Transverse colon (tissue), 4 donors: ENCODE data around the gene ARPC5L. TPM values are rescaled to one million over a fixed set of nuclear protein-coding genes. Genes with fewer than 3 reads are reported as not detected.

Experiments
- DNase-seq: peaks from one replicate; pipeline ENCODE4 v3.0.0-alpha.2; 2019
- H3K27ac ChIP-seq, 4 donors: fragments of 200-600 bp; sonication (generic); 2 replicates each; pipeline ENCODE4 v1.5.1; 2016 to 2018; ENCODE audit warnings: inconsistent platforms in 4 of 4
- H3K27me3 ChIP-seq: fragments of 200-600 bp; sonication (generic); 2 replicates; pipeline ENCODE4 v1.5.1; 2017; ENCODE audit warnings: inconsistent platforms
- H3K36me3 ChIP-seq, 4 donors: fragments of 200-600 bp; sonication (generic); 2 replicates each; pipeline ENCODE4 v1.5.1; 2017 to 2019; ENCODE audit warnings: inconsistent platforms in 4 of 4
- H3K4me1 ChIP-seq, 4 donors: fragments of 200-600 bp; sonication (generic); 2 replicates each; pipeline ENCODE4 v1.5.1; 2017 to 2020; ENCODE audit warnings: inconsistent platforms in 4 of 4
- H3K4me3 ChIP-seq, 4 donors: fragments of 200-600 bp; sonication (generic); 1 replicate in 1 of 4; 2 replicates in 3 of 4; pipeline versions ENCODE4 v1.5.1 to v1.6.1; 2017 to 2019; ENCODE audit warnings: inconsistent platforms in 4 of 4
- H3K9me3 ChIP-seq, 2 donors: fragments of 200-600 bp; sonication (generic); 2 replicates each; pipeline ENCODE4 v1.5.1; 2017 to 2019; ENCODE audit warnings: inconsistent platforms in 2 of 2
- EP300 ChIP-seq: sonication (generic); formaldehyde crosslinking; IDR thresholded peaks from one replicate; pipeline ENCODE4 v1.6.1; 2017; ENCODE audit warnings: antibody characterized with exemption, low read depth
- POLR2A ChIP-seq: fragments of 450-650 bp; IDR thresholded peaks from one replicate; pipeline ENCODE4 v1.6.1; 2016; ENCODE audit warnings: antibody characterized with exemption, mild to moderate bottlenecking, moderate library complexity
- POLR2AphosphoS5 ChIP-seq, 3 donors: sonication (generic); formaldehyde crosslinking; IDR thresholded peaks; one replicate each; pipeline ENCODE4 v1.6.1; 2016; ENCODE audit warnings: antibody characterized with exemption in 3 of 3
- WGBS, 2 donors: methylation state at CpG; one replicate each; pipeline ENCODE4 v1.1.5; 2018; ENCODE audit warnings: low coverage in 1 of 2; 5-methylcytosine and 5-hydroxymethylcytosine counted together
- in situ Hi-C, 4 donors: fragments of 200-750 bp; cut with MboI; loops; one replicate each; pipeline versions ENCODE4 v1.15.0 to v1.15.1; 2017; ENCODE audit warnings: low sequenced_read_pairs in 3 of 4, low pct_ligation_motif_present in 1 of 4, low pct_unique_long_range_greater_than_20kb in 1 of 4
- intact Hi-C: fragments of 100-400 bp; cut with DNase I; formaldehyde crosslinking; loops from one replicate; pipeline ENCODE4 v1.15.1; 2023; ENCODE audit warnings: low total_unique reads
- total RNA-seq, 4 donors: library from RNA; depleted of rRNA; stranded (reverse); fragments of >200 nt; gene quantifications; one replicate each; pipeline ENCODE4 v1.1.0, GENCODE V29; 2016
- TF ChIP-seq, protein P1 (sequence below), 5 experiments: fragments of 200-600 bp in 3 of 5; fragments of 450-650 bp in 2 of 5; sonication (generic) in 3 of 5; IDR thresholded peaks; 1 replicate in 2 of 5; 2 replicates in 3 of 5; pipeline ENCODE4 v1.5.1; 2016 to 2017; ENCODE audit warnings: antibody characterized with exemption in 5 of 5, inconsistent platforms in 3 of 5, mild to moderate bottlenecking in 2 of 5, moderate library complexity in 1 of 5

ARPC5L gene
- total RNA-seq, 4 donors from 2014 or later = 9.8 to 37.0 (median 22.8) TPM

DNA sequence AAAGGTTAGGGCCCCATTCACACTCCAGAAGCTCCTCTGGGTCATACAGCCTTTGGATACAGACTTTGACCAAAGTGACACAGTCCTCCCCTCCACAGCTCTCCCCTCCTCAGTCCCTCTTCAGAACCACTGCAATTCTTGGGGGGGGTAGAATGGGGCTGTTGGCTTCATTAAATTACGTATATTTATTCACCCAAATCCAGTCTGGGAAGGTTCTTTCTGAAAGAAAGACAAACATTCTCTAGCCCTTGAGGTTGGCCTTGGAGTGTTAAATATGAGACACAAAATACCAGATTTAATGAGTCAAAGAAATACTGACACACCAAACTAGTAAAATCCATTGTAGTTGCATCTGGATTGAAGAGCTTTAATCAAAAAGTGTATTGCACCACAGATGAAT, 16.1 kb downstream of the ARPC5L start:
- 82% methylated on average over 1 of the region's 1 CpG; no CpG with 5 or more reads in 1 of the 2 donors for WGBS, 2 donors
- no peak for DNase-seq
- in situ Hi-C loops (no loop called here), intact Hi-C loops (no loop called here)
- TF ChIP-seq, protein P1, sequence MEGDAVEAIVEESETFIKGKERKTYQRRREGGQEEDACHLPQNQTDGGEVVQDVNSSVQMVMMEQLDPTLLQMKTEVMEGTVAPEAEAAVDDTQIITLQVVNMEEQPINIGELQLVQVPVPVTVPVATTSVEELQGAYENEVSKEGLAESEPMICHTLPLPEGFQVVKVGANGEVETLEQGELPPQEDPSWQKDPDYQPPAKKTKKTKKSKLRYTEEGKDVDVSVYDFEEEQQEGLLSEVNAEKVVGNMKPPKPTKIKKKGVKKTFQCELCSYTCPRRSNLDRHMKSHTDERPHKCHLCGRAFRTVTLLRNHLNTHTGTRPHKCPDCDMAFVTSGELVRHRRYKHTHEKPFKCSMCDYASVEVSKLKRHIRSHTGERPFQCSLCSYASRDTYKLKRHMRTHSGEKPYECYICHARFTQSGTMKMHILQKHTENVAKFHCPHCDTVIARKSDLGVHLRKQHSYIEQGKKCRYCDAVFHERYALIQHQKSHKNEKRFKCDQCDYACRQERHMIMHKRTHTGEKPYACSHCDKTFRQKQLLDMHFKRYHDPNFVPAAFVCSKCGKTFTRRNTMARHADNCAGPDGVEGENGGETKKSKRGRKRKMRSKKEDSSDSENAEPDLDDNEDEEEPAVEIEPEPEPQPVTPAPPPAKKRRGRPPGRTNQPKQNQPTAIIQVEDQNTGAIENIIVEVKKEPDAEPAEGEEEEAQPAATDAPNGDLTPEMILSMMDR (IDR thresholded peaks at IDR 0.05) = no peak
- no peak for TF ChIP-seq EP300
- Histone ChIP-seq H3K4me3 (no peak overlapping the region), H3K4me1 (peaks cover 0 to 5% (median 3%) of the 10 kb centered on the region in 4 donors), H3K36me3 (peaks cover 0 to 33% (median 11%) of the 10 kb centered on the region in 4 donors), H3K9me3 (no peaks in the 10 kb centered on the region), H3K27me3 (no peaks in the 10 kb centered on the region), H3K27ac (no peak overlapping the region)

DNA sequence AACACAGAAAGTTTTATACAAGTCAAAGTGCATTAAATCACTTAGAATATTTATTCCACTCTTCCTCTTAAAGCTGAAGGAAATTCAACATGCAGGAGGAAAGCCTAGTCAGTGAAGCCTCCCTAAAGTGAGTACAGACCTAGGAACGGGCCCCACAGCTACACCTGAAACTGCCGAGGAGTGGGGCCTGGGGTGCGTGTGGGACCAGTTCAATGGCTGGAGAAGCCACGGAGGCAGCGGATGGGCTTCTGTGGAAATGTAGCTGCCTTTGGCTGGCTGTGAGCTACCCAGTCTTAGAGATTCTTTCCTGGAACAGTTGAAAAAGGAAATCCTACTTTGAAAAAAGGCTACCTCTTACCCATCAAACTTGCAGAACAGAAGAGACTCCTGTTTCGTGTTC, 16.6 kb downstream of the ARPC5L start:
- H3K27me3 ChIP-seq = no peaks in the 10 kb centered on the region
- no peaks in the 10 kb centered on the region for H3K9me3 ChIP-seq
- peaks cover 0 to 1% (median 0%) of the 10 kb centered on the region in 4 donors for H3K4me1 ChIP-seq
- H3K4me3 ChIP-seq = no peak overlapping the region
- WGBS, 2 donors = 80 to 93% methylated on average over 1 to 6 of the region's 6 CpGs
- no peak overlapping the region for H3K27ac ChIP-seq
- H3K36me3 ChIP-seq = peaks cover 0 to 33% (median 13%) of the 10 kb centered on the region in 4 donors
- TF ChIP-seq POLR2AphosphoS5 (IDR thresholded peaks at IDR 0.05) = no peak
- TF ChIP-seq, protein P1 (IDR thresholded peaks at IDR 0.05) = no peak
- TF ChIP-seq POLR2A = no peak
- TF ChIP-seq EP300 = no peak
- in situ Hi-C loops (no loop called here), intact Hi-C loops (no loop called here)
- no peak for DNase-seq

DNA sequence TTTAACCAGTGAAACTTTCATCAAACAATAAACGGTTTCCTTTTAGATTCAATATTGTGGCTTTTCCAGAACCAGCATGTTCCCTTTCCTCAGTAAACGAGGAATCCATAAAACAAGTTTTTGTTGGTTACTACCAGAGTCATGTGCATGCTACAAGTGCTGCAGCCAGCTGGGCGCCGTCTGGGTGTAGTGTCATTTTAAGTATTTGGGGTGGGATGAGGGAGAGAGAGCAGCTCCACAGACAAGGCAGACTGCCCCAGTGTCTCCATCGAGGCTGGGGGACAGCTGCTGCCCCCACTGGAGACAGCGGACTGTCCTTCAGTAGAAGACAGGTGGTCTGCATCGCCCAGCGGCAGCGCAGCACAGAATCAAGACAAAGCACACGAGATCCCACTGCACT, 17.3 kb downstream of the ARPC5L start:
- H3K27me3 ChIP-seq = no peaks in the 10 kb centered on the region
- DNase-seq = no peak
- H3K4me3 ChIP-seq = no peak overlapping the region
- H3K27ac ChIP-seq = no peak overlapping the region
- H3K9me3 ChIP-seq = no peaks in the 10 kb centered on the region
- WGBS, 2 donors = 64 to 72% methylated on average over 3 to 10 of the region's 10 CpGs
- in situ Hi-C loops = no loop called here
- H3K36me3 ChIP-seq = peaks cover 0 to 34% (median 16%) of the 10 kb centered on the region in 4 donors
- intact Hi-C loops = no loop called here
- TF ChIP-seq POLR2A = no peak
- TF ChIP-seq EP300 = no peak
- TF ChIP-seq, protein P1 (IDR thresholded peaks at IDR 0.05) = no peak
- no peak for TF ChIP-seq POLR2AphosphoS5 (IDR thresholded peaks at IDR 0.05)
- no peaks in the 10 kb centered on the region for H3K4me1 ChIP-seq

DNA sequence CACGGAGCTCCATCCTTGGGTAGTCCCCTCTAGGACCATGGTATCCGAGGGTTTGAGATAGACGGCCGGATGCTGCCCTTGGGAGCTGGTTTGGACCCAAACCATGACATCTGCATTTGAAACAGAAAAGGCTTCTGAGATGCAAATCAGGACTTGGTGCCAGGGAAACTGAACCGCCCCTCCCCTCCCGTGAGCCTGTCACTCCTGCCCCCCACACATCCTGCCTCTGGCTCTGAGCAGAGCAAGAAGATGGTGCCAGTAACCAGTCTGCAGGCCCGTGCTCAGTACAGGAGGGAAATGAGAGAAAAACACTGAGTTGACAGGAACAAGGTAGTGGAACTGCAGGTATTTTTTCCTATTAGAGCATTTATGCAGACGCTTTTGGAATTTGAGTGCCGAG, 18.6 kb downstream of the ARPC5L start:
- H3K9me3 ChIP-seq = no peaks in the 10 kb centered on the region
- no peak for TF ChIP-seq POLR2AphosphoS5 (IDR thresholded peaks at IDR 0.05)
- no peak for TF ChIP-seq POLR2A
- no peak for TF ChIP-seq EP300
- TF ChIP-seq, protein P1 (IDR thresholded peaks at IDR 0.05) = no peak
- WGBS, 2 donors = 67 to 80% methylated on average over 1 to 9 of the region's 9 CpGs
- no peak for DNase-seq
- in situ Hi-C loops (no loop called here), intact Hi-C loops (no loop called here)
- H3K27ac ChIP-seq = no peak overlapping the region
- no peaks in the 10 kb centered on the region for H3K27me3 ChIP-seq
- no peak overlapping the region for H3K4me3 ChIP-seq
- no peaks in the 10 kb centered on the region for H3K4me1 ChIP-seq
- H3K36me3 ChIP-seq = peaks cover 0 to 35% (median 16%) of the 10 kb centered on the region in 4 donors
